Lung (tissue), 12 donors: Measurements from ENCODE around the gene ANO8. TPM values are rescaled to one million over a fixed set of nuclear protein-coding genes. Genes with fewer than 3 reads are reported as not detected.

Source experiments
- ATAC-seq: fragments of 200-7000 bp; cut with Tn5 transposase; one replicate; pipeline ENCODE4 v1.9.1; 2020; ENCODE audit warnings: moderate number of reproducible peaks; ENCODE audit not compliant: insufficient read depth, low FRiP score
- DNase-seq, 3 donors: peaks; one replicate each; pipeline ENCODE4 v3.0.0-alpha.2; 2013 to 2017
- H3K27ac ChIP-seq, 2 donors: one replicate each; pipeline ENCODE4 v1.5.1; 2013; ENCODE audit warnings: mild to moderate bottlenecking in 2 of 2, moderate library complexity in 2 of 2, control low read depth in 1 of 2, inconsistent platforms in 1 of 2, low read depth in 1 of 2, low read length in 1 of 2
- H3K27me3 ChIP-seq, 3 donors: one replicate each; pipeline ENCODE4 v1.5.1; 2013; ENCODE audit warnings: low read length in 2 of 3; ENCODE audit not compliant: control insufficient read depth in 3 of 3, insufficient read depth in 3 of 3
- H3K36me3 ChIP-seq, 4 donors: one replicate each; pipeline ENCODE4 v1.5.1; 2013; ENCODE audit warnings: low read length in 4 of 4, mild to moderate bottlenecking in 1 of 4, moderate library complexity in 1 of 4; ENCODE audit not compliant: control insufficient read depth in 4 of 4, insufficient read depth in 4 of 4
- H3K4me1 ChIP-seq, 5 donors: one replicate each; pipeline ENCODE4 v1.5.1; 2013; ENCODE audit warnings: low read length in 5 of 5, mild to moderate bottlenecking in 2 of 5, moderate library complexity in 1 of 5; ENCODE audit not compliant: control insufficient read depth in 5 of 5, insufficient read depth in 5 of 5
- H3K4me3 ChIP-seq: one replicate; pipeline ENCODE4 v1.5.1; 2013; ENCODE audit warnings: mild to moderate bottlenecking, control low read depth, moderate library complexity
- H3K9ac ChIP-seq, 2 donors: one replicate each; pipeline ENCODE4 v1.5.1; 2013; ENCODE audit warnings: low read length in 2 of 2, control low read depth in 1 of 2; ENCODE audit not compliant: insufficient read depth in 1 of 2
- H3K9me3 ChIP-seq, 4 donors: one replicate each; pipeline ENCODE4 v1.5.1; 2013; ENCODE audit warnings: low read length in 3 of 4, mild to moderate bottlenecking in 1 of 4, moderate library complexity in 1 of 4; ENCODE audit not compliant: control insufficient read depth in 4 of 4, insufficient read depth in 3 of 4
- CTCF ChIP-seq: IDR thresholded peaks from 2 replicates; pipeline ENCODE4 v1.5.1; 2012; ENCODE audit warnings: mild to moderate bottlenecking; ENCODE audit errors: control extremely low read depth, extremely low read depth
- WGBS, 2 donors: extraction: QIAGEN DNeasy Blood & Tissue Kit; methylation state at CpG; one replicate each; pipeline ENCODE4 v1.1.7; 2013; 5-methylcytosine and 5-hydroxymethylcytosine counted together
- polyA plus RNA-seq, 2 donors: library from polyadenylated mRNA; stranded (reverse); fragments of 200-250 nt; gene quantifications; one replicate each; pipeline ENCODE4 v1.2.1, GENCODE V29; 2013
- total RNA-seq, 2 donors: library from RNA; depleted of rRNA in 1 of 2; stranded (reverse); fragments of >200 nt in 1 of 2; gene quantifications; one replicate each; pipeline ENCODE4 v1.2.1, GENCODE V29; 2014 to 2021
- donor health status: control.
- donor health status: control.
- donor health status: Bipolar disorder and iron deficiency.
- donor health status: healthy.
- donor health status: DM: yes; HTN: yes; CAD: no.

The ANO8 gene
- total and polyA plus RNA-seq, 4 donors = 7.1 to 22.5 (median 8.0) TPM

- no peak overlapping the region for H3K4me3 ChIP-seq
- 68 to 74% methylated on average over 6 of the region's 6 CpGs for WGBS, 2 donors
- H3K9me3 ChIP-seq = peaks cover 0 to 2% (median 0%) of the 10 kb centered on the region in 4 donors
- no peak for TF ChIP-seq CTCF
- peaks cover 0 to 6% (median 0%) of the 10 kb centered on the region in 5 donors for H3K4me1 ChIP-seq
- ATAC-seq = no peak
- H3K9ac ChIP-seq = no peak overlapping the region
- no peak overlapping the region for H3K27ac ChIP-seq
- no peak for DNase-seq
- no peaks in the 10 kb centered on the region for H3K27me3 ChIP-seq
- H3K36me3 ChIP-seq = peaks cover 13 to 48% (median 19%) of the 10 kb centered on the region in 4 donors
These were observed 15.7 kb downstream of the ANO8 start for GRCh38 chr19:17318966-17319365.

GRCh38 chr19:17314007-17314593 lies 20.6 kb downstream of the ANO8 start:
- Histone ChIP-seq H3K4me1 (peaks cover 0 to 8% (median 6%) of the 10 kb centered on the region in 5 donors), H3K9me3 (no peaks in the 10 kb centered on the region), H3K27me3 (no peaks in the 10 kb centered on the region), H3K4me3 (no peak overlapping the region), H3K9ac (no peak overlapping the region), H3K27ac (no peak overlapping the region), H3K36me3 (peaks cover 11 to 37% (median 12%) of the 10 kb centered on the region in 4 donors)
- DNase-seq (no peak), ATAC-seq (no peak)
- no peak for TF ChIP-seq CTCF
- WGBS, 2 donors = 94 to 97% methylated on average over 19 of the region's 19 CpGs

GRCh38 chr19:17312189-17313113 lies 22.2 kb downstream of the ANO8 start:
- H3K27ac ChIP-seq = peak overlapping the region in 1 of 2 donors; percentile 6
- no peaks in the 10 kb centered on the region for H3K9me3 ChIP-seq
- no peak for TF ChIP-seq CTCF
- peaks cover 0 to 8% (median 6%) of the 10 kb centered on the region in 5 donors for H3K4me1 ChIP-seq
- no peaks in the 10 kb centered on the region for H3K27me3 ChIP-seq
- H3K9ac ChIP-seq = no peak overlapping the region
- H3K36me3 ChIP-seq = peaks cover 11 to 31% (median 12%) of the 10 kb centered on the region in 4 donors
- DNase-seq (no peak), ATAC-seq (no peak)
- 79 to 94% methylated on average over 20 of the region's 20 CpGs for WGBS, 2 donors
- no peak overlapping the region for H3K4me3 ChIP-seq
